ENCODE measurements around the gene GALNT18.

DNA sequence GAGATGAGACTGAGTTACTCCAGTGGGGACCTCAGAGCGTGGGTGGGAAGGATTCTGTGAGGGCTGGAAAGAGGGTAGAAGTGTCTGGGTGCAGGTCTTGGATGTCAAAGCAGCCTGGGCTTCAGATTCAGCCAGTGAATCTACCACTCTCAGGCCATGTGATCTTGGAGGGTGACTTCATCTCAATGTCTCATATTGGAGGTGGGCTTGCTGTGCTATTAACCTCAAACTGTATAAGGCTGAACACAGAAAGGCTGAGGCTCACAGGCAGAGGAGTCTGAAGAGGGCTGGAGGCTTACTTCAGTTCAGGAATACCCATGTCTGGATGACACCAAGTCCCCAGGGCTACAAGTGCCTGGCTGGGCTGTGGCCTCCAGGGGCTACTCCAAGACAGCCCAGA, 332.1 kb downstream of the GALNT18 start:
- no peak for TF ChIP-seq POLR2A (IDR thresholded peaks at IDR 0.05)
- TF ChIP-seq, protein P1, sequence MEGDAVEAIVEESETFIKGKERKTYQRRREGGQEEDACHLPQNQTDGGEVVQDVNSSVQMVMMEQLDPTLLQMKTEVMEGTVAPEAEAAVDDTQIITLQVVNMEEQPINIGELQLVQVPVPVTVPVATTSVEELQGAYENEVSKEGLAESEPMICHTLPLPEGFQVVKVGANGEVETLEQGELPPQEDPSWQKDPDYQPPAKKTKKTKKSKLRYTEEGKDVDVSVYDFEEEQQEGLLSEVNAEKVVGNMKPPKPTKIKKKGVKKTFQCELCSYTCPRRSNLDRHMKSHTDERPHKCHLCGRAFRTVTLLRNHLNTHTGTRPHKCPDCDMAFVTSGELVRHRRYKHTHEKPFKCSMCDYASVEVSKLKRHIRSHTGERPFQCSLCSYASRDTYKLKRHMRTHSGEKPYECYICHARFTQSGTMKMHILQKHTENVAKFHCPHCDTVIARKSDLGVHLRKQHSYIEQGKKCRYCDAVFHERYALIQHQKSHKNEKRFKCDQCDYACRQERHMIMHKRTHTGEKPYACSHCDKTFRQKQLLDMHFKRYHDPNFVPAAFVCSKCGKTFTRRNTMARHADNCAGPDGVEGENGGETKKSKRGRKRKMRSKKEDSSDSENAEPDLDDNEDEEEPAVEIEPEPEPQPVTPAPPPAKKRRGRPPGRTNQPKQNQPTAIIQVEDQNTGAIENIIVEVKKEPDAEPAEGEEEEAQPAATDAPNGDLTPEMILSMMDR (IDR thresholded peaks at IDR 0.05): no peak
